Ishikawa (cell line): Measurements from ENCODE around the gene LIN52.

Experiments used
- CEBPB ChIP-seq: IDR thresholded peaks from 2 replicates; pipeline ENCODE4 v1.6.1; 2012
- CREB1 ChIP-seq: IDR thresholded peaks from 2 replicates; pipeline ENCODE4 v1.6.1; 2012; ENCODE audit warnings: low read depth
- EGR1 ChIP-seq: IDR thresholded peaks from 2 replicates; pipeline ENCODE4 v1.6.1; 2012
- EP300 ChIP-seq: IDR thresholded peaks from 2 replicates; pipeline ENCODE4 v1.6.1; 2012; ENCODE audit warnings: borderline replicate concordance
- FOXM1 ChIP-seq: IDR thresholded peaks from 2 replicates; pipeline ENCODE4 v1.6.1; 2012; ENCODE audit warnings: low read depth, borderline replicate concordance
- MAX ChIP-seq: IDR thresholded peaks from 2 replicates; pipeline ENCODE4 v1.6.1; 2012
- NFIC ChIP-seq: IDR thresholded peaks from 2 replicates; pipeline ENCODE4 v1.6.1; 2012
- RAD21 ChIP-seq: IDR thresholded peaks from 2 replicates; pipeline ENCODE4 v1.6.1; 2012; ENCODE audit warnings: low read depth
- REST ChIP-seq: IDR thresholded peaks from 2 replicates; pipeline ENCODE4 v1.6.1; 2012; ENCODE audit warnings: low read depth, mild to moderate bottlenecking
- TAF1 ChIP-seq: IDR thresholded peaks from 2 replicates; pipeline ENCODE4 v1.6.1; 2012; ENCODE audit warnings: low read depth, mild to moderate bottlenecking
- TCF12 ChIP-seq: IDR thresholded peaks from 2 replicates; pipeline ENCODE4 v1.6.1; 2012; ENCODE audit warnings: low read depth
- TEAD4 ChIP-seq: IDR thresholded peaks from 2 replicates; pipeline ENCODE4 v1.6.1; 2012
- YY1 ChIP-seq: IDR thresholded peaks from 2 replicates; pipeline ENCODE4 v1.6.1; 2012; ENCODE audit warnings: low read depth
- ZBTB7A ChIP-seq: IDR thresholded peaks from 2 replicates; pipeline ENCODE4 v1.6.1; 2012; ENCODE audit warnings: low read depth
- TF ChIP-seq, protein P1 (sequence below): IDR thresholded peaks from 2 replicates; pipeline ENCODE4 v1.6.1; 2012

Gene LIN52

GRCh38 chr14:74081491-74081890, 3.3 kb upstream of the LIN52 start:
- TF ChIP-seq YY1 (no peak), CEBPB (no peak), CREB1 (no peak), EP300 (no peak), RAD21 (no peak), REST (no peak), MAX (no peak), NFIC (no peak), ZBTB7A (no peak), EGR1 (no peak), TEAD4 (no peak), TAF1 (no peak), FOXM1 (no peak), TCF12 (no peak)
- TF ChIP-seq, protein P1, sequence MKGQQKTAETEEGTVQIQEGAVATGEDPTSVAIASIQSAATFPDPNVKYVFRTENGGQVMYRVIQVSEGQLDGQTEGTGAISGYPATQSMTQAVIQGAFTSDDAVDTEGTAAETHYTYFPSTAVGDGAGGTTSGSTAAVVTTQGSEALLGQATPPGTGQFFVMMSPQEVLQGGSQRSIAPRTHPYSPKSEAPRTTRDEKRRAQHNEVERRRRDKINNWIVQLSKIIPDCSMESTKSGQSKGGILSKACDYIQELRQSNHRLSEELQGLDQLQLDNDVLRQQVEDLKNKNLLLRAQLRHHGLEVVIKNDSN, result no peak

- TF ChIP-seq CEBPB, result no peak
- no peak for TF ChIP-seq TEAD4
Observed at GRCh38 chr14:74083161-74083560, 1.6 kb upstream of the LIN52 start.

- TF ChIP-seq NFIC (no peak), TEAD4 (no peak), YY1 (no peak), CREB1 (no peak), EP300 (no peak), EGR1 (no peak), TCF12 (no peak), ZBTB7A (no peak), MAX (no peak), REST (no peak), CEBPB (no peak), FOXM1 (no peak), TAF1 (no peak), RAD21 (no peak)
- TF ChIP-seq, protein P1, result no peak
Observed at GRCh38 chr14:74083784-74084276, 926 bp upstream of the LIN52 start.

- no peak for TF ChIP-seq MAX
Observed at GRCh38 chr14:74085047-74085637, 386 bp downstream of the LIN52 start.

- TF ChIP-seq TEAD4 (no peak), ZBTB7A (no peak), MAX (no peak), TAF1 (no peak), FOXM1 (no peak), EGR1 (no peak), CEBPB (no peak), EP300 (no peak), TCF12 (no peak), RAD21 (no peak), NFIC (no peak)
- TF ChIP-seq, protein P1, result no peak
Observed at GRCh38 chr14:74085828-74086227, 1.1 kb downstream of the LIN52 start.
